HUES64 (cell line): ENCODE data around the gene DLG5.

ENCODE experiments used
- H3K27ac ChIP-seq: 2 replicates; pipeline ENCODE4 v1.7.0; 2013; ENCODE audit warnings: low read depth, low read length, inconsistent platforms
- H3K27me3 ChIP-seq: 2 replicates; pipeline ENCODE4 v1.6.1; 2013; ENCODE audit warnings: mild to moderate bottlenecking, low read length; ENCODE audit not compliant: insufficient read depth
- H3K36me3 ChIP-seq: 2 replicates; pipeline ENCODE4 v1.6.1; 2013; ENCODE audit warnings: mild to moderate bottlenecking, low read length; ENCODE audit not compliant: insufficient read depth
- H3K4me1 ChIP-seq: 2 replicates; pipeline ENCODE4 v1.6.1; 2013; ENCODE audit warnings: mild to moderate bottlenecking, low read length, moderate library complexity; ENCODE audit not compliant: insufficient read depth
- H3K4me3 ChIP-seq: 2 replicates; pipeline ENCODE4 v1.5.1; 2013; ENCODE audit warnings: mild to moderate bottlenecking, low read length, moderate library complexity
- H3K9ac ChIP-seq: 2 replicates; pipeline ENCODE4 v1.6.1; 2013; ENCODE audit warnings: mild to moderate bottlenecking, low read depth, low read length
- H3K9me3 ChIP-seq: 2 replicates; pipeline ENCODE4 v1.6.1; 2013; ENCODE audit warnings: low read depth, low read length; ENCODE audit not compliant: insufficient read depth
- WGBS: fragments of 150-250, 120-280 bp; methylation state at CpG from one replicate; pipeline ENCODE4 v1.1.7; 2013; ENCODE audit warnings: missing lambda C conversion rate; 5-methylcytosine and 5-hydroxymethylcytosine counted together

DLG5 gene

GRCh38 chr10:77887631-77888355, 38.8 kb downstream of the DLG5 start:
- peaks cover 56% of the 10 kb centered on the region for H3K4me1 ChIP-seq
- peak overlapping the region; percentile 53 for H3K9ac ChIP-seq
- no peaks in the 10 kb centered on the region for H3K9me3 ChIP-seq
- peak overlapping the region; percentile 74 for H3K27ac ChIP-seq
- 21% methylated on average over 11 of the region's 11 CpGs for WGBS
- H3K27me3 ChIP-seq: no peaks in the 10 kb centered on the region
- no peaks in the 10 kb centered on the region for H3K36me3 ChIP-seq
- peak overlapping the region; percentile 1; the same call in 1 of the 2 replicates for H3K4me3 ChIP-seq

GRCh38 chr10:77886795-77887355, 39.7 kb downstream of the DLG5 start:
- Histone ChIP-seq H3K27me3 (no peaks in the 10 kb centered on the region), H3K36me3 (no peaks in the 10 kb centered on the region), H3K27ac (peak overlapping the region; percentile 50; the same call in 1 of the 2 replicates), H3K9me3 (no peaks in the 10 kb centered on the region), H3K9ac (no peak overlapping the region), H3K4me1 (peaks cover 60% of the 10 kb centered on the region), H3K4me3 (no peak overlapping the region)
- WGBS: 92% methylated on average over 4 of the region's 4 CpGs

- H3K9ac ChIP-seq: no peak overlapping the region
- WGBS: 94% methylated on average over 7 of the region's 7 CpGs
- no peaks in the 10 kb centered on the region for H3K27me3 ChIP-seq
- H3K36me3 ChIP-seq: no peaks in the 10 kb centered on the region
- no peak overlapping the region for H3K4me3 ChIP-seq
- no peak overlapping the region for H3K27ac ChIP-seq
- no peaks in the 10 kb centered on the region for H3K9me3 ChIP-seq
- H3K4me1 ChIP-seq: peaks cover 47% of the 10 kb centered on the region
Measured at GRCh38 chr10:77884181-77884580, 42.4 kb downstream of the DLG5 start.

GRCh38 chr10:77881636-77882035, 44.9 kb downstream of the DLG5 start:
- no peaks in the 10 kb centered on the region for H3K9me3 ChIP-seq
- no peak overlapping the region for H3K9ac ChIP-seq
- 95% methylated on average over 4 of the region's 4 CpGs for WGBS
- H3K36me3 ChIP-seq: no peaks in the 10 kb centered on the region
- no peaks in the 10 kb centered on the region for H3K27me3 ChIP-seq
- no peak overlapping the region for H3K4me3 ChIP-seq
- H3K27ac ChIP-seq: no peak overlapping the region
- peaks cover 43% of the 10 kb centered on the region for H3K4me1 ChIP-seq

- no peak overlapping the region for H3K27ac ChIP-seq
- 94% methylated on average over 3 of the region's 3 CpGs for WGBS
- H3K27me3 ChIP-seq: no peaks in the 10 kb centered on the region
- no peak overlapping the region for H3K9ac ChIP-seq
- no peaks in the 10 kb centered on the region for H3K36me3 ChIP-seq
- H3K4me3 ChIP-seq: no peak overlapping the region
- no peaks in the 10 kb centered on the region for H3K9me3 ChIP-seq
- peaks cover 43% of the 10 kb centered on the region for H3K4me1 ChIP-seq
Measured at GRCh38 chr10:77881222-77881621, 45.3 kb downstream of the DLG5 start.

- Histone ChIP-seq H3K27me3 (no peaks in the 10 kb centered on the region), H3K4me3 (no peak overlapping the region), H3K36me3 (no peaks in the 10 kb centered on the region), H3K4me1 (peaks cover 54% of the 10 kb centered on the region), H3K9ac (no peak overlapping the region), H3K9me3 (no peaks in the 10 kb centered on the region), H3K27ac (no peak overlapping the region; the same call in 1 of the 2 replicates)
- WGBS: 79% methylated on average over 3 of the region's 3 CpGs
Measured at GRCh38 chr10:77879710-77880109, 46.8 kb downstream of the DLG5 start.

GRCh38 chr10:77879065-77879464, 47.5 kb downstream of the DLG5 start:
- Histone ChIP-seq H3K36me3 (no peaks in the 10 kb centered on the region), H3K4me1 (peaks cover 49% of the 10 kb centered on the region), H3K27me3 (no peaks in the 10 kb centered on the region), H3K9me3 (no peaks in the 10 kb centered on the region), H3K27ac (0 out of 2 replicates have a peak overlapping the region, but pooled peaks have one; percentile 91), H3K9ac (no peak overlapping the region), H3K4me3 (no peak overlapping the region)
- 89% methylated on average over 4 of the region's 4 CpGs for WGBS

- no peaks in the 10 kb centered on the region for H3K9me3 ChIP-seq
- no peaks in the 10 kb centered on the region for H3K36me3 ChIP-seq
- H3K9ac ChIP-seq: peak overlapping the region; percentile 52
- H3K4me3 ChIP-seq: peak overlapping the region; percentile 22
- peaks cover 53% of the 10 kb centered on the region for H3K4me1 ChIP-seq
- peak overlapping the region; percentile 91 for H3K27ac ChIP-seq
- no peaks in the 10 kb centered on the region for H3K27me3 ChIP-seq
- WGBS: 2% methylated on average over 16 of the region's 16 CpGs
Measured at GRCh38 chr10:77877441-77878344, 48.9 kb downstream of the DLG5 start.

- Histone ChIP-seq H3K9ac (no peak overlapping the region), H3K4me3 (no peak overlapping the region), H3K9me3 (no peaks in the 10 kb centered on the region), H3K36me3 (no peaks in the 10 kb centered on the region), H3K4me1 (peaks cover 42% of the 10 kb centered on the region), H3K27ac (no peak overlapping the region), H3K27me3 (no peaks in the 10 kb centered on the region)
- WGBS: 80% methylated on average over 5 of the region's 5 CpGs
Measured at GRCh38 chr10:77875730-77876129, 50.8 kb downstream of the DLG5 start.

GRCh38 chr10:77874872-77875271, 51.7 kb downstream of the DLG5 start:
- Histone ChIP-seq H3K9me3 (no peaks in the 10 kb centered on the region), H3K4me1 (peaks cover 45% of the 10 kb centered on the region), H3K27ac (no peak overlapping the region), H3K4me3 (no peak overlapping the region), H3K27me3 (no peaks in the 10 kb centered on the region), H3K36me3 (no peaks in the 10 kb centered on the region), H3K9ac (no peak overlapping the region)
- 87% methylated on average over 3 of the region's 3 CpGs for WGBS
